Occipital lobe (tissue), 2 donors: Measurements from ENCODE around the gene STK40. TPM values are rescaled to one million over a fixed set of nuclear protein-coding genes. Genes with fewer than 3 reads are reported as not detected.

ENCODE experiments used
- DNase-seq: peaks from one replicate; lab custom pipeline; 2025; lab: John Stamatoyannopoulos, UW
- total RNA-seq: library from RNA; depleted of rRNA; stranded (reverse); fragments of >200 nt; gene quantifications from one replicate; pipeline ENCODE4 v1.2.3, GENCODE V29; 2014

The STK40 gene
- total RNA-seq, 1 donor from 2014 or later: 13.1 TPM

DNA sequence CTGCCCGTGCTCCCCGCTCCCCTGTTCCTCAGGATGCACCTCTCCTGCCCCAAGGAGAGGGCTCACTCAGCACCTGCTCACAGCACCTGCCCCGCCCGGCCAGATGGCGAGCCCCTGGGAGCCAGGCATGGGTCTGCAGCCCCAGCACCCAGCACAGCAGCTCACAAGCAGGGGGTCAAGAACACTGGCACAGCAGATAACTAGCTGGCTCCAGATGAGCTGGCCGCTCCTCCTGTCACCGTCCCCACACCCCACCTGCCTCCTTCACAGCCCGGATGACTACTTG lies 41.4 kb downstream of the STK40 start:
- no peak for DNase-seq

DNA sequence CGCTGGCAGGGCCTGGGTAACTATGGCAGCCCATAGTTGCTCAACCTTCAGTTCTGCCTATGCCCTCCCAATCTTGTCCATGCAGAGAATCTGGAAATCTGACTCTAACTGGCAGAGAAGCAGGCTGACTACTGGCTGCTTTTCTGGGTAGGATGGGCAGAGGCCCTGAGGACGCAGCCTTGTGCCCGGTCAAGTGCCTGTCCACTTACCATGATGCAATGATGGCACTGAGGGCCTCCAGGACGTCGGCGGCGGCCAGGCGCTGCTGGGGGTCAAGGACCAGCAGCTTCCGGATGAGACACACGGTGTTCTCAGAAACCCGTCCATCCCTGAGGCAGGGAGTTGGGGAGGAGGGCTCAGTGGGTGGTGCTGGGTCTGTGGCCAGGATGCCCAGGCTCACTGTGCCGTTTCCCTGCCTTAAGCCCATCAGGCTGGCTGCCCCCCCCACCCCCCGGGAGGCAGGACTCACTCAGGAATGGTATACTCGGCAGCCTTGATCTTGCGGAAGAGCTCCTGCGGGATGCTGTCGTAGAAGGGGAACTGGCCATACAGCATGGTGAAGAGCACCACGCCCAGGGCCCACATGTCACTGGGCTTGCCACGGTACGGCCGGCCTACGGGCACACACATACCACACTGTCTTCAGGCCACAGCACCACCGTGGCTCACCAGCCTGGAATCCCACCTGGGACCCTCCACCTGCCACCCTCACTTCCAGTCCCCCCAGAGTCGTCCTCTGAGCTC lies 41.9 kb downstream of the STK40 start:
- no peak for DNase-seq

DNA sequence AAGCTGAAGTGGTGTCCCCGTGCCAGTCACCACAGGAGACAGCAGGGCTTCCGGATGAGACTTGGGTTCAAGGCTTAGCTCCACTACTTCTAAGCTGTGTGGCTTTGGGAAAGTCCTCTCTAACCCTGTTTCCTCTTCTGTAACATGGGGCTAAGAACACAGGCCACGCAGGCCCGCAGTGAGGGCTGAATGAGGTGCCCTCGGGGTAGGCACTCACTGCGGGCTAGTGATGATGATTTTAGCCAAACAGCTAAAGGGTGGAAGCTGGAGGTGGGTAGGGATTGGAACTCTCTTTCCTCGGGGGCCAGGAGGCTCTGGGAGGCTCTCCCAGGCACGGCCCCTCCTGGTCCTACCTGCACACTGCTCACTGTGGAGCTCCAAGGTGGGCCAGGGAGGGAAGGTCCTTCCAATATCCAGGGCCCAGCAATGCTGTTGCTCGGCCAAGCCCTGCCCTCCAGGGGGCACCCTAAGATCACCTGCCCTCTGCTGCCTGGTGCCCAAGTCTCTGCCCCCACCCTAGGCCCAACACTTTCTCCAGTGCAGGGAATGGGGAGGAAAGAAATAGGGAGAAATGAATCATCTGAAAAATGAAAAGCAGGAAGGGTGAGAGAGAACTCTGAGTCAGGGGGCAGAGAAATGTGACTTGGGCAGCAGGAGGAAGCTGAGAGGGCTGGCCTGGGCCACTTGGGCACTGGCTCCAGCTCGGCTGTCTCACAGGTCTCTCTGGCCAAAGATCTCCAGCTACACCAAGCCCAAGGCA lies 43.1 kb downstream of the STK40 start:
- no peak for DNase-seq

DNA sequence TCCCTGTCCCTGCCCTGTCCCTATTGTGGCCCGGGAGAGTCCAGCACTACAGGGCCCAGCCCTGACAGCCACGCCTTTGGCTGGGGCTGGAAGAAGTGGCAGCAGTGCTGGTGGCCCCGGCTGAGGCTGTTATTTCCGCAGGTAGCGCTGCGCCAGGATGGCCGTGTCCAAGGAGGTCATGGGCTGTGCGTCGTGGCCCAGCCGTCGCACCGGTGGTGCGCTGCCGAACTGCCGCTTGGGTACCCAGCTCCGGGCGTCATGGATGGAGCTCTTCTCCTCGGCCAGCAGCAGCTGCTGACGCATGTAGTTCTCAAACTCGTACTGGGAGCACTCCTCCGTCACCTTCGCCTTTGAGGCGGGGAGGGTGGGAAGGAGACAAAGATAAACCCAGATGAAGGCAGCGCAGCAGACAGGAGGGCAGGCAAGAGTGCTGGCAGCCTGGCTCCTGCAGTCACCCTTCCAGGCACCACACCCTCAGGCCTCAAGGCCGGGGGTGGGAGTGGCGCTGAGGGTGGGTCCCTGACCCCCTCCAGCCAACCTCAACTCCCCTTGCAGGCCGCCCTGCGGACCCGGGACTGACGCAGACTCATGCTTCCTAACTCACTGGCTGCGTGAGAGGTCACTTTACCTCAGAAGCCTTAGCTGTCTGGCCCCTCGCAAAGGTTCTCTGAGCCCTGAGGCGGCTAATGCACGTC lies 44.0 kb downstream of the STK40 start:
- no peak for DNase-seq

DNA sequence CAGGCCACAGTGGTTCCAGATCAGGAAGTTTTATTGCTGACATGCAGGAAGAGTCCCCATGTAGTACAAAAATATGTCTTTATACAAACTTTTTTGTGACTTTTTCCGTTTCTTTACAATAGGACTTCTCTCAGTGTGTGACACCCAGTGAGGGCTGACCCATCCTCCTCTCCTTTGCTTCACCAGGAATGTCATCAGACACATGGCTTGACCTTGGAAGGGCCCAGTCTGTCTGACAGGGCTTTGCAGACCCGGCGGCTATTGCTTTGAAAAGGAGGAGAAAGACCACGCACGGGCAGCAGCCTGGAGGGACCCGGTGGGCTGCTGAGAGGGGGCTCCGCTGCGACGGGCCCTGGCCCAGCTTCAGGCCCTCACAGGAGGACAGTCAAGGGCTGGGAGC lies 46.1 kb downstream of the STK40 start:
- no peak for DNase-seq

DNA sequence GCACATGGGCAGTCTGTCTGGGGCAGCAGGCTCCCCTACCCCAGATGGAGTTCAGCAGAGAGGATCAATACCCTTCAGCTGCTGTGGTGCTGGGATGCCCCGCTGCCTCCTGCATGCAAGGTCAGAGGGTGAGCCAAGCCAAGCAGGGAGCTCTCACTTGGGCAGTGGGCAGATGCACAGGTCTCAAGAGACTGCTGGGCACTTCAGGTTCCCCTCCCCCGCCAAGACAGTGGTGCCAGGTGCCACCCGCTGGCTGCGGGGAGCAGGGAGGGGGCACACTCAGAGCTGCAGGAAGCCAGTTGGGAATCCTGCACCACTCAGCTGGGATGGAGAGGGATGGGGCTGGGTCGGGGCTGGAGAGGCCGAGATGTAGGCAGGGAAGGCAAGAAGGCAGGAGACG lies 46.5 kb downstream of the STK40 start:
- DNase-seq: no peak

DNA sequence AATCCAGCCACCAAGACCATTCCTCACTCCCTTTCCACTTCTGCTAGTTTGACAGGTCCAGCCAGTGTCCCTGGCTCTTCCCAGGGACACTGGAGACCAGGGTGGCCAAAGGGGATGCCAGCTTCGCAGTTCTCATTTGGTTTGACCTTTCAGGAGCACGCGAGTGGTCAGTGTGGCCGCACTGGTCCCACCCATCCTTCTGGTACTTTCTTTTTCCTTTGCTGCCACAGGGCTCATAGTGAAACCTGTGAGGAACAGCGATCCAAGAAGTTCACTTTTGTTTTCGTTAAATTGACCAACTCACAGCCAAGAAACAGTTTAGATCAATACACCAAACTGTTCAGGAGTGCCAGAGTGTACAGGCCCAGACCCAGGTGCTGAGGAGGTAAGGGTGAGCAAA lies 47.9 kb downstream of the STK40 start:
- no peak for DNase-seq

DNA sequence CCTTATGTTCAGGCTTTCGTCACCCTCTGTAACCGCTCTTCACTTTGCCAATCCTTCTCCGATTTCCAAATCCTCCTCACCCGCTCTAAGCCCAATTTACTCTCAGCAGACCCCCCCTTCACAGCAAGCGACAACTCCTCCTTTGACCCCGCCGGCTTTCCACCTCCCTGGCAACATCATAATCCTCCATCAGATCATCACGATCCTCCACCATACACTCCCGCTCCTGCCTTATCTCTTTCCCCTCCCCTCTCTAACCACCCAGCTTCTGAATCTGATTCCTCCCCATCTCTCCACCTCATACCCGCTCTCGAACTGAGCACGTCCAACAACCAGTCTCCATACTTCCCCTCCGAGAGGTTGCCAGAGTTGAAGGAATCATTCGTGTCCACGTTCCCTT lies 54.8 kb downstream of the STK40 start:
- no peak for DNase-seq

DNA sequence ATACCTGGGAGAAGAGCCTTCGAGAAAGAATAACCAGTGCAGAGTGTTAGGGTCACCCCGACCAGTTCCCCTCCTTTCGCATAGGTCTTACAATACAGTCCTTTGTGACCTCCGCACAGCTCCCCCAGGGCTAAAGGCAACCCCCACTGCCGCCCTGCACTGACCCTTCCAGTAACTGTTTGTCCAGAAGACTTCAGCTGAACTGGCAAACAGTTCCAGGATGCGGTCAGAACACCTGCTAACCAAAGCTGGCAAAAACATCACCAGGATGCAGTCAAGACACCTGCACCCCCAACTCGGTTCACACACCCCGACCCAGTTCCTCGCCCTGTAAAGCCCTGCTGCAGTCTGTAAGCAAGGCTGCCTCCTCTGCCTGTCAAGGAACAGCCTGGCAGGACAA lies 55.9 kb downstream of the STK40 start:
- no peak for DNase-seq

DNA sequence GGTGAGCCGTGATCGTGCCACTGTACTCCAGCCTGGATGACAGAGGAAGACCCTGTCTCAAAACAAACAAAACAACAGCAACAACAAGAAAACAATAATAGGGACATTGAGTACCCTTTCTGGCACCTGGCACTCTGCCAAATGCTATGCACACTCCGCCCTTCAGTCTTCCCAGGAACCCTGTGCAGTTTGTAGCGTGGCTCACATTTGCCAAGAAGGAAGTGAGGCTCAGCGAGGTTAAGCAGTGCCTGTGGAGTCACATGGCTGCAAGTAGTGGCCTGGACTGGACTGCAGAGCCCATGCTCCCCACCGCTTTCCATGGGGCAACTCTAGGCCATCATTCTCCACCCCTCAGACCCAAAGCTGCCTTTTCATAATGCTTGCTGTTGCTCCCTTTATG lies 57.0 kb downstream of the STK40 start:
- no peak for DNase-seq

DNA sequence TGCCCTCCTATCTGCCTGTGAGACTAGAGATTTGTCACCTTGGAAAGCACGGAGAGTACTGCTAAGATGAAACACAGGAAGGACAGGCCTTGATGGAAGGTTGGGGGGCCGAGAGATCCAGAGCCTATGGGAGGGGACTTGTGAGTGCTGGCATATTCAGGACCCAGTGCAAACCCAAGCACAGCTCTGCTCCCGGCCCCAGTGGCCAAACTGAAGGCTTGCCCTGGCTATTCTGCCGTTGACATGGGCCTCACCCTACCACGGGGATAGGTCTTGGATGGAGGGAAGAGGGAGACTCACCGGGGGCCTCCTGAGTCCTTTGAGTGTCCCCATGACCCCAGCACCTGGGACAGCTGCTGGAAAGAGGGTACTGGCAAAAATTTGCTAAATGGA lies 57.6 kb downstream of the STK40 start:
- no peak for DNase-seq

DNA sequence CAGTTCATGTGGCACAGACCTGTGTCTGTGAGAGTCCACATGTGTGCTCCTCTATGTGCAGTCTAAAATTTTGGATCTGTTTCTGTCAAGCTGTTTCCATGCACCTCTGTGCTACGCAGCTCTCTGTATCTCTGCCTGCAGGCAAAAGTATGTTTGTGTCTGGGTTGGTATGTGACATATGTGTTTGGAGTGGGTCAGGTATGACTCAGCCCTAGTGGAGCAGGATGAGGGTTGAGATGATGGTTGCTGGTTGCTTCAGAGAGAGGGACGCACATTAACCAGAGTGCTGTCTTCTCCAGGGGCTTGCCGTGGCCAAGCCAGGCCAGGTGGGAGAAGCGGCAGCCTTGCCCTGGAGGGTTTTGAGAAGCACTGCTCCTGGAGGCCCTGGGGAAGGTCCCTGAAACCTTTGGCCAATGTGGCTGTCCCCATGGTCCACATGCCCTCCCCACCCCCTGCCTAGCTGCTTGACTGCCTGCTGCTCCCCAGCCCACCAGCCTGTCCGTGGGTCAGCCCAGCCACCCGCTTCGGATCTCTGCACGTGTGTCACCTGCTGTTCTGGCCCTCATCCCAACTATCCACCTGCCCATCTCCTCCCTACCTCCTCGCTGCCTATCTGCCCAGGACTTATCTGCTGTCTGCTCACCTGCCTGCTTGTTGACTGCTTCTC lies 58.2 kb downstream of the STK40 start:
- no peak for DNase-seq

DNA sequence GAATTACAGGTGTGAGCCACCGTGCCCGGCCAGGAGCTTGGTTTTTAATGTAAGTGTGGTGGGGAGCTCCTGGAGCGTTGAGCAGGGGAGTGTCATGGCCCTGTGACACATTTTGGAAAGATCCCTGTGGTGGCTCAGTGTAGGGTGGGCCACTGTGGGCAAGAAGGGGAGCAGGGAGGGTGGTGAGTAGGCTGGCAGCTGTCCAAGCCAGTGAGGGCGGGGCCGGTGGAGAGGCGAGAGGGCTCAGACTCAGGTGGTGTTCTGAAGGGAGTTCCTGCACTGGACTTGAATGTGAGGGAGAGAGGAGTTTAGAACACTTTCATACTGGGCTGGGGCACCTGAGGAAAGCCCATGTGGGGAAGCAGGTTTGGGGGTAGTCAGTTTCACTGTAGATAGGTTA lies 59.2 kb downstream of the STK40 start:
- no peak for DNase-seq

DNA sequence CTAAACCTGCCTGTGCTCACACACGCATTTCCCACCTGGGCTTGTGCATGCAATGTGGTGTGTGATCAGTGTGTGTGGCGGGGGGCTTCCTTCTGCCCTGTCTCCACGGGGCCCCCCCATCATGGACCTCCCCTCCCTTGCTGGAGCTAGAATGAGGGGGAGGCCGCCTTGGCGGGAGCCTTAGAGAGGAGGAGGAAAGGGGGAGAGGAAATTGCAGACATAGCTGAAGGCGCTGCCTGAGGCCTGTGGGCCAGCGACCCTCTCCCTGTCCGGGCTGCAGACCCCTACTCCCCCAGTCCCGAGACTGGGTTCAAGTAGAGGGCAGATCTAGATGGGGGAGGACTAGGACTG lies 61.4 kb downstream of the STK40 start:
- no peak for DNase-seq

DNA sequence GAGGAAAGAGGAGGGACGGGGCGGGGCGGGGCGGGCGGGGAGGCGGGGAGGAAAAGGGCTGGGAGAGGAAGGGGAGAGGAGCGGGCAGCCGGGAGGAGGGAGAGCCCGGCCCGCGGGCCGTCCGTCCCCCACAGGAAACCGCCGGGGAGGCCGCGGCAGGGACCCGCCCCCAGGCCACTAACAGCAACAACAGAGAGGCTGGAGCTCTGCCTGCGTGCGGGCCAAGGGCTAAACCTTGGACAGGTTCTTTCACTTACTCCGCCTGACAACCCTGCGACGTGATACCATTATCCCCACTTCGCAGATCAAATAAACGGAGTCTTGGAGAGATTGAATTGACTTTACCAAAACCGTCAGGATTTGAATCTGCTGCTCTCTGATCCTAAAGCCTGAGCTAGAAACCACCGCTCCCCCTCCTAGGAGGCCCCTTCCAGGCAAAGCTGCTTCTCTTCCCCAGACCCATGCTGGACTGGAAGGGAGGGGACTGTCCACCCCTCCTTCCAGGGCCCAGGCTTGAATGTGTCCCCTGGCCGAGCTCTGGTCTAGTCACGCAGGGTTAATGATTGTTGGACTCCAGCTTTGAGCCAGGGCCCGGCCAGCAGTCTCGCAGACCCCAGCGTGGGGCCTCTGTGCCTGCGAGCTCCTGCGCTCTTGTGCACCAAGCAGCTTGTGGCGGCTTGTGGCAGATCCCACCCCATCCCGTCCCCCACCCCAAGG lies 61.9 kb downstream of the STK40 start, which contains the start of gene EVA1B:
Gene EVA1B (minus strand): TSS at position 10 of the 717 bp plus-strand sequence. CDS start 608 bp downstream, outside the sequence.
- no peak for DNase-seq

DNA sequence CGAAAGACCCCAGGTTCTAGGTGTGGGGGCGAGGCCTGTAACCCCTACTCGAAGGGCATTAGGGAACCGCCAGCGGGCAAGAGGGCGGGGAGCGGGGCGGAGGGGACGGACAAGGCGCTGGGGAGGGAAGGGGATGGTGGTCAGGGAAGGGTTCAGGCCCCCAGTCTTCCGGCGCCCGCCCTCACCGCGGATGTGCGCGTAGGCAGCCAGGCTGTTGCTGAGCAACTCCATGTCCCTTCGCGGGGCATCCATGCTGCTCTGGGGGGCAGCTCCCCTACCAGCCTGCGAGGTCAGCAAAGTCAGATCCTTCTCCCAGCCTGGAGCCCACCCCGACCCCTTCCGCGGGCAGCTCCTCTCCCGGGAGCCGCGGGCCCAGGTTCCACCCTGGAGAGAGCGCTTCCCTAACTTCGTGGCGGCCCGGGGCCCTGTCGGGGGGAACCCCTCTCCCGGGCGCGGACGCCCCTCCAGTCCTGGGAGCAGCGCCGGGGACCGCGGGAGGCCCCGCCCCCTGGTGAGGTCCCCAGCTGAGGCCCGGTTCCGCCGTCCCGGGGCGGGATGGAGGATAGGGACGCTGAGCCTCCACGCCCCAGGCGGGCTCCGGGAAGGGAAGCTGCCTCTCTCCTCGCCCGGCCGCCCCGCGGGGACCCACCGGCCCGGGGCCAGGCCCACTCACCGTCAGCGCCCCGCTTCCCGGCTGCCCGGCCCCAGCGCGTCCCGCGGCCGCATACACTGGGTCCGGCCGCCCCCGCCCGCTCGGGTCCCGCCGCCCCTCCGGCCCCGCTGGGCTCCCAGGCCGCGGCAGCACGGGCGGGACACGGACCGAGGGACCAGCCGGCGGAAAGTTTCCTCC lies 62.7 kb downstream of the STK40 start:
- DNase-seq: no peak

DNA sequence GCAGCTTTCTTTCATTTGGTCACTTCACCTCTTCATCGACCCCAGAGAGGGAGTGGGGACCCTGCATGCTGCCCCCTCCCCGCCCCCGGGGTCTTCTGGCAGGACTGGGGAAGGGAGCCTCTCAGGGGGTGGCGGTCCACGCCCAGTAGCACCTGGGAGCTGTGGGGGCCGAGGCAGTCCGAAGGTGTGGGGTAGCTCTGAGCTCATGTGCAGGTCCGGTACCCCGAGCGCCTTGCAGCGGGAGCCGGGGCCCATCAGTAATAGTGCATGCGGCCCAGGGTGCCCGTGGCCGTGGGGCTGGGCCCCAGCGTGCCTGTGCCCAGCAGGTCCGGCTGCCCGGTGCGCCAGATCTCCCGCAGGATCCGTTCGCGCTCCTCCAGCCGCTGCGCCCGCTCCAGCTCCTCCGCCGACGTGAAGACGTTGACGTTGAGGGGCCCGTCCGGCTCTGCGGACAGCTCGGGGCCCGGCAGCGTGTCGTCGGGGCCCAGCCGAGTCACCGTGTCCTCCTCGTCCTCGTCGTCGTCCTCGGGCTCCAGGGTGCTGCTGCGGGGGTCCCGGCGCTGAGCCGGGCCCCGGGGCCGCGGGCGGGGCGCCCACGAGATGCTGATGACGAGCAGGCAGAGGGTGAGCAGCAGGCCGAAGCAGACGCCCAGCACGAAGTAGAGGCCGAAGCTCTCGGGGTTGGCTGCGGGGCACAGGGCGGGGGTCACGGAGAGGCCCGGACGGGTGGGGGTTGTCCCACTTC lies 63.5 kb downstream of the STK40 start:
- DNase-seq: no peak

DNA sequence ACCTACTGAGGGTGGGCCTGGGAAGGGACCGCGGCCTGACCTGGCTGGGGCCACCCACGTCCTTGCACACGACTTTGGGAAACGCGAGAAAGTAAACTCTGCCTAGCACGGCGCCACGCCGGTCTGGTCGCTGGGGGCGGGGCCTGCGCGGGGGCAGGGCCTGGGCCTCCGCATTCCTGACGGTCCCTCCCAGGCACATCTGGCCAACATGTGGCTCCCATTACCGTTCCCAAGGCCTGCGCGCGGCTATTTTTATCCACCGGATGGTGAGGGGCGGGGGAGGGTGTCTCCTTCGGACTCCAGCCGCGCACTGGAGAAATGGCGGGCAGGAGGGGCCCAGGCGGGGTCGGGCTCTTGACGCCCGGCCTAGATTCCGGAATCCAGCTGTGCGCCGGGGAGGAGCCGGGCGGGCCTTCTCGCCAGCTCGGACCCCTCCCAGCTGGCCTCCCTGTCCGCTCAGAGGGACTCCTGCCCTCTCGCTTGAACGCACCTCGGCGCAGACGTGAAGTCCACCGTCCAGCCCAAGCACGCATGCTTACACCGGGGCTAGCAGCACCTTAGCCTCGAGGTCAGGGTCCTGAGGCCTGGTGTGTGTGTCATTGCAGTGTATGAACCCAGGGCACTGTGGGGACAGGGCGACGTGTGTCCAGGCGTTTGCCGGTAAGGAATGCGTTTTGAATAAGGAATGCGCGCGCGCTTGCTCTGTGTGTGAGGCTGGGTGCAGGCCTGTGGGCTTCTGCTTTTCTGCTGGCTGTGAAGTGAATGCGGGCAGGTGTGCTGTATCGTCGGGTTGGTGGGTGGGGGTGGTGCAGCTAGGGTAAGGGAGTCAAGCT lies 64.4 kb downstream of the STK40 start:
- no peak for DNase-seq

DNA sequence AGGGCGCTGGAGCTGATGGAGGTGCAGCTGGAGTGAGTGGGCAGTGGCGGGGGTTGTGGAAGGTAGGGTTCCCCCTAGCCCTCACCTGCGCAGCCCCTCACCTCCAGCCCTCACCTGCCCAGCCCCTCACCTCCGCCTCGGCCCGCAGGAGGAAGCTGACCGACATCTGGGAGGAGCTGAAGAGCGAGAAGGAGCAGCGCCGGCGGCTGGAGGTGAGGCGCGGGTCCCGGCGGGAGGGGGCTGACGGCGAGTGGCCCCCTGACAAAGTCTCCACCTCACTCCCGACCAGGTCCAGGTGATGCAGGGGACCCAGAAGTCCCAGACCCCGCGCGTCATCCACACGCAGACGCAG lies 65.0 kb downstream of the STK40 start:
- no peak for DNase-seq
